Right lobe of liver (tissue), 6 donors: ENCODE measurements around the gene BMP7. TPM values are rescaled to one million over a fixed set of nuclear protein-coding genes. Genes with fewer than 3 reads are reported as not detected.
A peak's percentile ranks its signal among the peaks of the same experiment; 100 is the strongest.

Experiments
- ATAC-seq, 4 donors: fragments of 200-7000 bp; cut with Tn5 transposase; one replicate each; pipeline ENCODE4 v1.9.1; 2020; ENCODE audit warnings: mild to moderate bottlenecking in 4 of 4, moderate library complexity in 4 of 4
- DNase-seq, 3 donors: peaks; one replicate each; pipeline ENCODE4 v3.0.0-alpha.2; 2020
- H3K27ac ChIP-seq, 3 donors: fragments of 200-600 bp; one replicate each; pipeline ENCODE4 v1.8.0; 2022
- H3K27me3 ChIP-seq, 2 donors: fragments of 200-600 bp; one replicate each; pipeline ENCODE4 v1.8.0; 2022
- H3K36me3 ChIP-seq, 4 donors: fragments of 200-600 bp; sonication (generic) in 1 of 4; one replicate each; pipeline versions ENCODE4 v1.5.1 to v1.8.0; 2017 to 2022; ENCODE audit warnings: control low read depth in 1 of 4
- H3K4me1 ChIP-seq, 4 donors: fragments of 200-600 bp; sonication (generic) in 1 of 4; one replicate each; pipeline versions ENCODE4 v1.5.1 to v1.8.0; 2017 to 2022; ENCODE audit warnings: control low read depth in 1 of 4
- H3K4me3 ChIP-seq, 3 donors: fragments of 200-600 bp; one replicate each; pipeline ENCODE4 v1.8.0; 2022
- H3K9me3 ChIP-seq, 4 donors: fragments of 200-600 bp; sonication (generic) in 1 of 4; one replicate each; pipeline versions ENCODE4 v1.5.1 to v1.8.0; 2017 to 2022; ENCODE audit warnings: control low read depth in 1 of 4
- POLR2A ChIP-seq: fragments of 450-650 bp; IDR thresholded peaks from one replicate; pipeline ENCODE4 v1.6.1; 2017; ENCODE audit warnings: antibody characterized with exemption, mild to moderate bottlenecking
- WGBS: methylation state at CpG from one replicate; pipeline ENCODE4 v1.1.6; 2018; ENCODE audit warnings: low coverage, low lambda C conversion rate; ENCODE audit not compliant: insufficient coverage; ENCODE audit errors: missing lambda C conversion rate; 5-methylcytosine and 5-hydroxymethylcytosine counted together
- intact Hi-C, 2 donors: fragments of 100-400 bp; cut with DNase I; formaldehyde crosslinking; loops; one replicate each; pipeline versions ENCODE4 v1.11.2 to v1.14.1; 2022
- total RNA-seq, 6 experiments: library from RNA; depleted of rRNA in 2 of 6; stranded (reverse); fragments of >200 nt in 2 of 6; fragmentation: NEBNext Ultra II Directional in 3 of 6; extraction: Animal tissue kit (Norgen Biotek cat#: 25700) in 3 of 6; gene quantifications; one replicate each; pipeline versions ENCODE4 v1.1.0 to v1.2.4, GENCODE V29; 2016 to 2023
- TF ChIP-seq, protein P1 (sequence below), 4 donors: fragments of 200-600 bp in 3 of 4; fragments of 450-650 bp in 1 of 4; IDR thresholded peaks; one replicate each; pipeline versions ENCODE4 v1.5.1 to v1.8.0; 2016 to 2022; ENCODE audit warnings: antibody characterized with exemption in 4 of 4, mild to moderate bottlenecking in 2 of 4
- donor health status: DM: no; HTN: yes; CAD: no.
- donor health status: DM: no; HTN: no; CAD: no.
- donor health status: DM: no; HTN: no; CAD: no.
- donor health status: DM: no; HTN: yes; CAD: no.
- donor health status: DM: no; HTN: yes; CAD: no.

BMP7 gene
- total RNA-seq, 6 experiments from 2014 or later = not detected

DNA sequence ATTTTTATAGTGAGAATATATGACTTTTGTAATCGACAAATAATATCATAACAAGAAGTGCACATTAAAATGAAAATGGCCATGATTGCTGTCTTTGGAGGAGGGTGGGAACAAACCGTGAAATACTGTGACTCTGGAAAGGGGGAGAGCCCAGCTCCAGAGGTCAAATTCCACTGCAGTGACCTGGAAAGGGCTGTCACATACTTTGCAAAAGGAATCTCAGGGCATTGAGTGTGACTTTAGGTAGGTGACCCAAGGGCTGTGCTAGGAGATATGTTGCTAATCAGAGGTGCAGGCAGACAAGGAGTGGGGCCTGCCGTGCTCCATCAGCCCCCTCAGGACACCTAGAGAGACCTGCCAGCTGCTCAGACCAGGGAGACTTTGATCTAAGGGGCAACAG is 28.1 kb upstream of the BMP7 start:
- Histone ChIP-seq H3K4me1 (no peaks in the 10 kb centered on the region), H3K27me3 (no peaks in the 10 kb centered on the region), H3K27ac (no peak overlapping the region), H3K36me3 (no peaks in the 10 kb centered on the region), H3K9me3 (no peaks in the 10 kb centered on the region), H3K4me3 (no peak overlapping the region)
- intact Hi-C loops = no loop called here
- TF ChIP-seq POLR2A = no peak
- TF ChIP-seq, protein P1, sequence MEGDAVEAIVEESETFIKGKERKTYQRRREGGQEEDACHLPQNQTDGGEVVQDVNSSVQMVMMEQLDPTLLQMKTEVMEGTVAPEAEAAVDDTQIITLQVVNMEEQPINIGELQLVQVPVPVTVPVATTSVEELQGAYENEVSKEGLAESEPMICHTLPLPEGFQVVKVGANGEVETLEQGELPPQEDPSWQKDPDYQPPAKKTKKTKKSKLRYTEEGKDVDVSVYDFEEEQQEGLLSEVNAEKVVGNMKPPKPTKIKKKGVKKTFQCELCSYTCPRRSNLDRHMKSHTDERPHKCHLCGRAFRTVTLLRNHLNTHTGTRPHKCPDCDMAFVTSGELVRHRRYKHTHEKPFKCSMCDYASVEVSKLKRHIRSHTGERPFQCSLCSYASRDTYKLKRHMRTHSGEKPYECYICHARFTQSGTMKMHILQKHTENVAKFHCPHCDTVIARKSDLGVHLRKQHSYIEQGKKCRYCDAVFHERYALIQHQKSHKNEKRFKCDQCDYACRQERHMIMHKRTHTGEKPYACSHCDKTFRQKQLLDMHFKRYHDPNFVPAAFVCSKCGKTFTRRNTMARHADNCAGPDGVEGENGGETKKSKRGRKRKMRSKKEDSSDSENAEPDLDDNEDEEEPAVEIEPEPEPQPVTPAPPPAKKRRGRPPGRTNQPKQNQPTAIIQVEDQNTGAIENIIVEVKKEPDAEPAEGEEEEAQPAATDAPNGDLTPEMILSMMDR (IDR thresholded peaks at IDR 0.05) = no peak
- 28% methylated on average over 3 of the region's 3 CpGs for WGBS
- DNase-seq = no peak
- ATAC-seq = no peak

DNA sequence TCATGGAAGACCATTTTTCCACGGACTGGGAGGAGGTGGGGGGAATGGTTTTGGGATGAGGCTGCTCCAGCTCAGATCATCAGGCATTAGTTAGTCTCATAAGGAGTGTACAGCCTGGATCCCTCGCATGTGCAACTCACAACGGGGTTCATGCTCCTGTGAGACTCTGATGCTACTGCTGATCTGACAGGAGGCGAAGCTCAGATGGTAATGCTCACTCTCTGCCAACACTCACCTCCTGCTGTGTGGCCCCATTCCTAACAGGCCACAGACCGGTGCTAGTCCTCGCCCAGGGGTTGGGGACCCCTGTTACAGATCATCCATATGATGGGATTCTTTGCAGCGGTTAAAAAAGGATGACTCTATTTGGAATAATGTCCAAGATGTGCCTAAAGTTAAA is 27.6 kb upstream of the BMP7 start:
- DNase-seq (no peak), ATAC-seq (no peak)
- Histone ChIP-seq H3K4me1 (no peaks in the 10 kb centered on the region), H3K4me3 (no peak overlapping the region), H3K27ac (no peak overlapping the region), H3K27me3 (no peaks in the 10 kb centered on the region), H3K36me3 (no peaks in the 10 kb centered on the region), H3K9me3 (no peaks in the 10 kb centered on the region)
- TF ChIP-seq, protein P1 (IDR thresholded peaks at IDR 0.05) = no peak
- TF ChIP-seq POLR2A = no peak
- 59% methylated on average over 5 of the region's 7 CpGs for WGBS
- intact Hi-C loops = no loop called here

DNA sequence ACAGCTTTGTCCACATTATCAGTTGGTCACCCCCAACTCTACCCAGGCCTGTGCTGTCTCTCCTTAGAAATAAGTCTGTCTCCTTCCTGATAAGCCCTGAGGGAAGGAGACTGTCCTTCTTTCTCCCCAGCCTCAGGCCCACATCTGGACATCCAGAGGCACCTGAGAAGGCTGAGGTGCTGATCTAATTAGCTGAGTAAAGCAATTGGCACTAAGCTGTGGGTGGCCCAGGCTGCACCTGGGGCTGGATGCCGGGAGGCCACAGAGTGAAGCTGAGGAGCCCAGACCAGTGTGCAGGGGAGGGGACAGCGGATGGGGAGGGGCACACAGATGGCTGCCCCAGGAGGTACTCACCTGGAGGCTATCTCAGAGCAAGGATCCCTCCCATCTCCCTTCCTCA is 26.2 kb upstream of the BMP7 start:
- 57% methylated on average over 1 of the region's 2 CpGs for WGBS

DNA sequence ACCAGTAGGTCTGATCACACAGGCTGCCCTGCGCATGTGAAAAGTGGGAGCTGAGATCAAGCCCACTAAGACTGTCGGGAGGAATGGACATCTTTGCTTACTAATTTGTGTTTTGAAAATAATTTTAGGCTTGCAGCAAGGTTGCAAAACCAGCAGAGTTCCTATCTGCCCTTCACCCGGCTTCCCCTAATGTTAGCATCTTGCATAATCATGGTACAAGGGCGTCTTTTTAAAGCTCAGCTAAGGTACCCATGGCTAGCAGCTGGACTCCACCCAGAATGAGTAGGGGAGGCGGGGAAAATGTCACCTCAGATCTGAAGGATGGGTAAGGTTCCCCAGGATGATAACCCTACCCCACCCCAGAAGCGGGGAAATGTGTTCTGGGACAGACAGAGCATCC is 25.3 kb upstream of the BMP7 start:
- Histone ChIP-seq H3K9me3 (no peaks in the 10 kb centered on the region), H3K4me3 (no peak overlapping the region), H3K4me1 (no peaks in the 10 kb centered on the region), H3K27ac (no peak overlapping the region), H3K27me3 (no peaks in the 10 kb centered on the region), H3K36me3 (no peaks in the 10 kb centered on the region)
- intact Hi-C loops = no loop called here
- 54% methylated on average over 4 of the region's 6 CpGs for WGBS
- ATAC-seq (no peak), DNase-seq (no peak)
- no peak for TF ChIP-seq POLR2A
- TF ChIP-seq, protein P1 (IDR thresholded peaks at IDR 0.05) = no peak

More for the DNA sequence above, 26.2 kb upstream of the BMP7 start:
- intact Hi-C loops = no loop called here
- no peak overlapping the region for H3K4me3 ChIP-seq
- H3K4me1 ChIP-seq = no peaks in the 10 kb centered on the region
- H3K27ac ChIP-seq = no peak overlapping the region
- ATAC-seq = peak in 1 of 4 donors; percentile 26
- no peaks in the 10 kb centered on the region for H3K36me3 ChIP-seq
- DNase-seq = no peak
- no peak for TF ChIP-seq POLR2A
- TF ChIP-seq, protein P1 (IDR thresholded peaks at IDR 0.05) = no peak
- no peaks in the 10 kb centered on the region for H3K9me3 ChIP-seq
- no peaks in the 10 kb centered on the region for H3K27me3 ChIP-seq

DNA sequence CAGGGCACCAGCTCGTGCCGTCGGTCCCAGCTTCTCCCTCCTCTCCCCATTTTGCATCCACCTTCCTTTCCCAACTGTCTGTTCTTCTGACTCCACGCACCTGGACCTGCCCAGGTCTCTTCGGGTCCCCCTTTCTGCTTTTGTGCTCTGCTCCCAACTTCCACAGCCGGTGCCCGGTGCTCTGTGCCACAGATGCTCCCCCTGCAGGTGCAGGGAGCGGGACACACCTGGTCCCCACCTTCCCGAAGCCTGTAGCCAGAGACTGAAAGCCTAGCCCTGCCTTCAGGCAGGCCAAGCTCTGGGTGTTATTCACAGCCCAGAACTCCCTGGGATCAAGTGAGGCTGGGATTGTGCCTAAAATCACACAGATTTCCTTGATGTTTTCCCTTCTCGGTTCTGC is 24.6 kb upstream of the BMP7 start:
- no peak for ATAC-seq
- Histone ChIP-seq H3K4me3 (no peak overlapping the region), H3K4me1 (no peaks in the 10 kb centered on the region), H3K27ac (no peak overlapping the region), H3K27me3 (no peaks in the 10 kb centered on the region), H3K9me3 (no peaks in the 10 kb centered on the region), H3K36me3 (no peaks in the 10 kb centered on the region)
- 47% methylated on average over 10 of the region's 10 CpGs for WGBS
- intact Hi-C loops = no loop called here
- DNase-seq = no peak
- TF ChIP-seq POLR2A = no peak
- TF ChIP-seq, protein P1 (IDR thresholded peaks at IDR 0.05) = no peak
